Brain pericyte (primary cell): Measurements from ENCODE around the gene MCF2L2.
"Not testable (repeated sequence)": the region's sequence is repeated elsewhere in the genome, so short reads cannot be mapped to it uniquely, and the experiment has no call there.

ENCODE experiments used
- DNase-seq: peaks from one replicate; pipeline ENCODE4 v3.0.0-alpha.2; 2012; ENCODE audit warnings: low read depth, low spot score

MCF2L2 gene

GRCh38 chr3:183443395-183444385 is 15.3 kb upstream of the MCF2L2 start:
- DNase-seq = no peak

- no peak for DNase-seq
These were observed 14.6 kb upstream of the MCF2L2 start for GRCh38 chr3:183442994-183443393.

- DNase-seq = not testable (repeated sequence)
These were observed 12.1 kb upstream of the MCF2L2 start for GRCh38 chr3:183440521-183440920.

GRCh38 chr3:183439515-183439914 is 11.1 kb upstream of the MCF2L2 start:
- DNase-seq = no peak

GRCh38 chr3:183438735-183439134 is 10.3 kb upstream of the MCF2L2 start:
- DNase-seq = no peak

GRCh38 chr3:183437666-183438564 is 9.5 kb upstream of the MCF2L2 start:
- DNase-seq = no peak

- no peak for DNase-seq
These were observed 8.6 kb upstream of the MCF2L2 start for GRCh38 chr3:183437061-183437460.

GRCh38 chr3:183435661-183436060 is 7.2 kb upstream of the MCF2L2 start:
- DNase-seq = no peak

- DNase-seq = no peak
These were observed 6.6 kb upstream of the MCF2L2 start for GRCh38 chr3:183434992-183435391.

GRCh38 chr3:183434503-183434902 is 6.1 kb upstream of the MCF2L2 start:
- DNase-seq = no peak

GRCh38 chr3:183430325-183430957 is 2.0 kb upstream of the MCF2L2 start:
- no peak for DNase-seq

GRCh38 chr3:183427876-183428446 is 458 bp downstream of the MCF2L2 start:
- DNase-seq = no peak

- no peak for DNase-seq
These were observed 1.1 kb downstream of the MCF2L2 start for GRCh38 chr3:183427196-183427875.

- not testable (repeated sequence) for DNase-seq
These were observed 9.6 kb downstream of the MCF2L2 start for GRCh38 chr3:183418807-183419206.

GRCh38 chr3:183411216-183411922 is 17.1 kb downstream of the MCF2L2 start:
- no peak for DNase-seq

- no peak for DNase-seq
These were observed 17.7 kb downstream of the MCF2L2 start for GRCh38 chr3:183410759-183411158.

GRCh38 chr3:183410280-183410679 is 18.1 kb downstream of the MCF2L2 start:
- no peak for DNase-seq

GRCh38 chr3:183409219-183409618 is 19.2 kb downstream of the MCF2L2 start:
- no peak for DNase-seq

GRCh38 chr3:183401678-183402077 is 26.7 kb downstream of the MCF2L2 start:
- no peak for DNase-seq

- no peak for DNase-seq
These were observed 28.1 kb downstream of the MCF2L2 start for GRCh38 chr3:183400352-183400751.
